ENCODE results near the gene RGS17.

Gene RGS17, protein sequence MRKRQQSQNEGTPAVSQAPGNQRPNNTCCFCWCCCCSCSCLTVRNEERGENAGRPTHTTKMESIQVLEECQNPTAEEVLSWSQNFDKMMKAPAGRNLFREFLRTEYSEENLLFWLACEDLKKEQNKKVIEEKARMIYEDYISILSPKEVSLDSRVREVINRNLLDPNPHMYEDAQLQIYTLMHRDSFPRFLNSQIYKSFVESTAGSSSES

GRCh38 chr6:153131037-153131981 lies at the start of gene RGS17:
TSS of gene RGS17 (minus strand) at chr6:153131282. CDS start at chr6:153044018, 87,264 bp downstream.
- H3K4me3 ChIP-seq (ENCODE audit: low read length) = peak within 1 kb of the TSS; percentile 60
- TF ChIP-seq, protein P1, sequence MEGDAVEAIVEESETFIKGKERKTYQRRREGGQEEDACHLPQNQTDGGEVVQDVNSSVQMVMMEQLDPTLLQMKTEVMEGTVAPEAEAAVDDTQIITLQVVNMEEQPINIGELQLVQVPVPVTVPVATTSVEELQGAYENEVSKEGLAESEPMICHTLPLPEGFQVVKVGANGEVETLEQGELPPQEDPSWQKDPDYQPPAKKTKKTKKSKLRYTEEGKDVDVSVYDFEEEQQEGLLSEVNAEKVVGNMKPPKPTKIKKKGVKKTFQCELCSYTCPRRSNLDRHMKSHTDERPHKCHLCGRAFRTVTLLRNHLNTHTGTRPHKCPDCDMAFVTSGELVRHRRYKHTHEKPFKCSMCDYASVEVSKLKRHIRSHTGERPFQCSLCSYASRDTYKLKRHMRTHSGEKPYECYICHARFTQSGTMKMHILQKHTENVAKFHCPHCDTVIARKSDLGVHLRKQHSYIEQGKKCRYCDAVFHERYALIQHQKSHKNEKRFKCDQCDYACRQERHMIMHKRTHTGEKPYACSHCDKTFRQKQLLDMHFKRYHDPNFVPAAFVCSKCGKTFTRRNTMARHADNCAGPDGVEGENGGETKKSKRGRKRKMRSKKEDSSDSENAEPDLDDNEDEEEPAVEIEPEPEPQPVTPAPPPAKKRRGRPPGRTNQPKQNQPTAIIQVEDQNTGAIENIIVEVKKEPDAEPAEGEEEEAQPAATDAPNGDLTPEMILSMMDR (IDR thresholded peaks at IDR 0.05; ENCODE audit: insufficient read depth, low read depth, low read length, missing control alignments) = no peak
- DNase-seq (ENCODE audit: low read depth) = peak; percentile 65

DNA sequence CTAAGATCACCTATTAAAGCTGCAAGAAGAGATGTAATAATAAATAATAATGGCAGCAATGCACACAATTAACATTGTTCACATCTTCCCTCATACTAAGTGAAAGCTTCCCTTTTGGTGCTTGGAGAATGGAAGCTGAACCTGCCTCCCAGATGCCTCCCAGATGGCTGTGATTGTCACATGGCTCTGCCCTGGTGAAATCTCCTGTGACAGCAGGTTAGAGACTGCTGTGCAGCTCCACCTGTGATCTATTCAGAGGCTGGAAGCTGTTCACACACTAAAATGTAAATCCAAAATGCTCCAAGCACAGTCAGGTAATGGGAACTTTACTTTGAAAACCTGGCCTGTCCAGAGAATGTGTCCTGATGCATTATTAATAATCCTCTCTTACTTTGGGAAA lies 41.7 kb upstream of the RGS17 start:
- TF ChIP-seq, protein P1 (IDR thresholded peaks at IDR 0.05; ENCODE audit: insufficient read depth, low read depth, low read length, missing control alignments) = no peak
- H3K4me3 ChIP-seq (ENCODE audit: low read length) = no peak overlapping the region
- DNase-seq (ENCODE audit: low read depth) = no peak

GRCh38 chr6:153170511-153170910 lies 39.4 kb upstream of the RGS17 start:
- TF ChIP-seq, protein P1 (IDR thresholded peaks at IDR 0.05; ENCODE audit: insufficient read depth, low read depth, low read length, missing control alignments) = no peak
- peak; percentile 92 for DNase-seq (ENCODE audit: low read depth)
- H3K4me3 ChIP-seq (ENCODE audit: low read length) = no peak overlapping the region

DNA sequence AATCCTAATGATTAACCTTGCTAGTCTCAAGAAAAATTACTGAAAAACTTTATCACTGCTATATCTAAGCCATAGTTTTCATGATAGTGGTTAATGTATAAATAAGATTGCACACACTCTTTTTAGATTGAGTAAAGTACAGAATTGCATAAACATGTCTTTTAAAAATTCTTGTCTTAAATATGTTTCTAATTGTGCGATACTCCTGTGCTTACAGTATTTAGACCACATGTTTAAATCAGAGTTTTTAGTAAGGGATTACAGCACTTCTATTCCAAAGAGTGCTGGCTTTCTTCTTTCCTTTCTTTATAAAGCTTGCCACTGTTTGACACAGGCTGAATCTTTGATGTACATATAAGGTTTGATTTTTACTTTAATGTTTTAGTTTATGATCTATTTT lies 36.8 kb upstream of the RGS17 start:
- TF ChIP-seq, protein P1 (IDR thresholded peaks at IDR 0.05; ENCODE audit: insufficient read depth, low read depth, low read length, missing control alignments) = no peak
- no peak overlapping the region for H3K4me3 ChIP-seq (ENCODE audit: low read length)
- no peak for DNase-seq (ENCODE audit: low read depth)

DNA sequence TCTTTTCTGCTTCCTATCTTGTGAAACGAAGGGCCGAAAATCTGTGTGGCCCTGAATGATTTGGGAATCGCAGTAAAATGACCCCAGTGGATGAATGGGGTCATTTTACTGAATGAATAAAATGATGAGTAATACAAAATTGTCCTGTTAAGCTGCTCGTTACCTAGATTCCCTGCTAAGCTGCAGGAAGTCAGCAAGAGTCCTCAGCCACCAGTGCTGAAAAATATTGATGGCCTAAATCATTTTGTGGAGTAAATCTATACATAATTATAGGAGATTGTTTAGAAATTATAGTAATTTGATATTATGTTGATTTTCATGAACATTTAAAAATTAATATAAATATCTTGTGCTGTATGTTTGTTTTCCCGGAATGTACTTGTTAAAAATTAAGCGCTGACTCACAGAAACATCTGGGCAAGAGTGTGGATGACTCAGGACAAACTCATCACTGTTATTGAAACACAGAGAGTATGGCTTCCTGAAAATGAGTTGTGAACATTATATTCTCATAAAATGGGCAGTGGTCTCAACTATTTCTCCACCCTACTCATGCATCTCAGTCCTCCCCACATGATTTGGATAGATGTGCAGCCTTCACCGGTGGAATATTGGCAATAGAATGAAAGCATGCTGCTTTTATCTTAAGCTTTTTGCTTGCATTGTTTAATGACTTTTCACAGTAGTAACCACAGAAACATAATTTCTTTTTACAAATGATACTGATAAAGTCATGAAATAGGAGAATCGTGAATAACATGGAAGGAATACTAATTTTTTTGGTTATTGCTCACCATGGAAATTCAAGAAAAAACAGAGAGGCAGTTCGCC lies 36.2 kb upstream of the RGS17 start:
- peak; percentile 82 for DNase-seq (ENCODE audit: low read depth)

DNA sequence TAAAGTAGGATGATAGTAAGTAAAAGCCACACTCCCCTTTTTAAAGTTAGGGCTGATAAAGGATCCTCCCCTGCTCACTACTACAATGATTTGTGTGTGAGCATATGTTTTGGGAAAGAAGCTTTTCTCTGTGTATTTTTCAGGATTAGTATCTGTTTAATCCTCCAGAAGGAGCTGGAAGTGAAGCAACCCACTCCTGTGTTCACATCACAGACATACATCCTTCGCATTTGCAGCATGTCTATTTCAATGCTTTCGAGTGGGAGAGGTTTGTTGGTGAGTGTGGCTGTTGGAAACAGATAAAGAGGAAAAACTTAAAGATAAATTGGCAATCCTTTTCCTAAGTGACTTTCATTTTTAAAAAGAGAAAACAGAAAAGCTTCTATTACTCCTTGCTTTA lies 31.6 kb upstream of the RGS17 start:
- TF ChIP-seq, protein P1 (IDR thresholded peaks at IDR 0.05; ENCODE audit: insufficient read depth, low read depth, low read length, missing control alignments) = no peak
- DNase-seq (ENCODE audit: low read depth) = no peak
- no peak overlapping the region for H3K4me3 ChIP-seq (ENCODE audit: low read length)

More for the DNA sequence above, 36.2 kb upstream of the RGS17 start:
- TF ChIP-seq, protein P1 (IDR thresholded peaks at IDR 0.05; ENCODE audit: insufficient read depth, low read depth, low read length, missing control alignments) = no peak
- no peak overlapping the region for H3K4me3 ChIP-seq (ENCODE audit: low read length)

All from epithelial cell of esophagus (primary cell).